Testis (tissue), 3 donors: ENCODE results near the gene MLYCD. TPM values are rescaled to one million over a fixed set of nuclear protein-coding genes. Genes with fewer than 3 reads are reported as not detected.
"Not testable (repeated sequence)": the region's sequence is repeated elsewhere in the genome, so short reads cannot be mapped to it uniquely, and the experiment has no call there.

ENCODE experiments used
- DNase-seq: peaks from one replicate; pipeline ENCODE4 v3.0.0-alpha.2; 2019
- H3K27ac ChIP-seq, 2 donors: fragments of 200-600 bp; sonication (generic); one replicate each; pipeline ENCODE4 v1.5.1; 2019
- H3K27me3 ChIP-seq: fragments of 200-600 bp; sonication (generic); one replicate; pipeline ENCODE4 v1.5.1; 2019
- H3K36me3 ChIP-seq: fragments of 200-600 bp; sonication (generic); one replicate; pipeline ENCODE4 v1.5.1; 2017; ENCODE audit warnings: low read depth; ENCODE audit errors: missing control alignments
- H3K4me1 ChIP-seq: fragments of 200-600 bp; sonication (generic); one replicate; pipeline ENCODE4 v1.5.1; 2019
- H3K4me3 ChIP-seq, 2 donors: fragments of 200-600 bp; sonication (generic); one replicate each; pipeline ENCODE4 v1.5.1; 2017 to 2019
- H3K9me3 ChIP-seq: fragments of 200-600 bp; sonication (generic); one replicate; pipeline ENCODE4 v1.5.1; 2017
- CTCF ChIP-seq, 3 experiments: fragments of 450-650 bp in 2 of 3; fragments of 200-600 bp in 1 of 3; sonication (generic) in 1 of 3; IDR thresholded peaks; one replicate each; pipeline ENCODE4 v1.5.1; 2016 to 2019; ENCODE audit warnings: antibody characterized with exemption in 3 of 3, mild to moderate bottlenecking in 2 of 3, moderate library complexity in 1 of 3
- POLR2A ChIP-seq: fragments of 450-650 bp; IDR thresholded peaks from one replicate; pipeline ENCODE4 v1.6.1; 2017; ENCODE audit warnings: antibody characterized with exemption, mild to moderate bottlenecking, moderate library complexity
- WGBS, 2 donors: methylation state at CpG; one replicate each; pipeline ENCODE4 v1.1.5; 2018; 5-methylcytosine and 5-hydroxymethylcytosine counted together
- intact Hi-C: fragments of 100-400 bp; cut with DNase I; formaldehyde crosslinking; loops from one replicate; pipeline ENCODE4 v1.15.1; 2023; ENCODE audit warnings: low total_unique reads
- polyA plus RNA-seq: library from polyadenylated mRNA; stranded (reverse); fragments of 350-450 nt; fragmentation: Illumina TruSeq; extraction: RNeasy Lipid Tissue Mini Kit (QIAGEN cat#74804); gene quantifications from one replicate; pipeline ENCODE4 v1.2.3, GENCODE V29; 2014; ENCODE audit warnings: low read depth, low replicate concordance; ENCODE audit not compliant: insufficient read depth
- total RNA-seq, 2 donors: library from RNA; depleted of rRNA; stranded (reverse); fragments of >200 nt; gene quantifications; one replicate each; pipeline ENCODE4 v1.2.3, GENCODE V29; 2016

MLYCD gene
- total and polyA plus RNA-seq, 3 donors from 2014 or later, result 4.5 to 22.1 (median 15.1) TPM

- DNase-seq, result no peak
- Histone ChIP-seq H3K4me1 (peaks cover 2% of the 10 kb centered on the region), H3K27me3 (no peaks in the 10 kb centered on the region), H3K36me3 (no peaks in the 10 kb centered on the region), H3K27ac (no peak overlapping the region), H3K4me3 (no peak overlapping the region), H3K9me3 (no peaks in the 10 kb centered on the region)
- TF ChIP-seq CTCF (IDR thresholded peaks at IDR 0.05) (no peak), POLR2A (no peak)
- intact Hi-C loops, result no loop called here
- 69 to 92% methylated on average over 10 to 21 of the region's 21 CpGs for WGBS, 2 donors
These were observed 48.1 kb downstream of the MLYCD start for GRCh38 chr16:83946781-83947566.

- Histone ChIP-seq H3K27me3 (no peaks in the 10 kb centered on the region), H3K4me1 (peaks cover 8% of the 10 kb centered on the region), H3K36me3 (no peaks in the 10 kb centered on the region), H3K9me3 (no peaks in the 10 kb centered on the region), H3K4me3 (no peak overlapping the region), H3K27ac (no peak overlapping the region)
- WGBS, 2 donors, result 88 to 90% methylated on average over 9 to 14 of the region's 14 CpGs
- intact Hi-C loops, result no loop called here
- DNase-seq, result no peak
- TF ChIP-seq CTCF (IDR thresholded peaks at IDR 0.05) (no peak), POLR2A (no peak)
These were observed 48.8 kb downstream of the MLYCD start for GRCh38 chr16:83947642-83948234.

- no peaks in the 10 kb centered on the region for H3K27me3 ChIP-seq
- no peaks in the 10 kb centered on the region for H3K36me3 ChIP-seq
- peaks cover 13% of the 10 kb centered on the region for H3K4me1 ChIP-seq
- 83 to 87% methylated on average over 13 of the region's 13 CpGs for WGBS, 2 donors
- DNase-seq, result no peak
- no peak overlapping the region for H3K4me3 ChIP-seq
- intact Hi-C loops, result no loop called here
- TF ChIP-seq CTCF (IDR thresholded peaks at IDR 0.05), result no peak
- no peak for TF ChIP-seq POLR2A
- no peak overlapping the region for H3K27ac ChIP-seq
- H3K9me3 ChIP-seq, result no peaks in the 10 kb centered on the region
These were observed 50.2 kb downstream of the MLYCD start for GRCh38 chr16:83948914-83949723.

GRCh38 chr16:83949724-83950001, 50.7 kb downstream of the MLYCD start:
- TF ChIP-seq POLR2A (no peak), CTCF (IDR thresholded peaks at IDR 0.05) (no peak)
- Histone ChIP-seq H3K27me3 (no peaks in the 10 kb centered on the region), H3K4me3 (no peak overlapping the region), H3K36me3 (no peaks in the 10 kb centered on the region), H3K9me3 (no peaks in the 10 kb centered on the region), H3K4me1 (peaks cover 18% of the 10 kb centered on the region), H3K27ac (no peak overlapping the region)
- intact Hi-C loops, result no loop called here
- WGBS, 2 donors, result 78 to 94% methylated on average over 5 of the region's 5 CpGs
- no peak for DNase-seq

- WGBS, 2 donors, result 58 to 68% methylated on average over 6 to 10 of the region's 10 CpGs
- H3K4me3 ChIP-seq, DNase-seq, intact Hi-C loops, H3K27me3 ChIP-seq, H3K9me3 ChIP-seq, H3K27ac ChIP-seq, H3K36me3 ChIP-seq: not testable (repeated sequence)
- H3K4me1 ChIP-seq, result peaks cover 20% of the 10 kb centered on the region
These were observed 52.0 kb downstream of the MLYCD start for GRCh38 chr16:83950862-83951399.
